OCI-LY1 (cell line): Measurements from ENCODE around the gene TAT.

ENCODE experiments used
- H2AFZ ChIP-seq: fragments of 200-600 bp; sonication (generic), shearing (Covaris generic); 2 replicates; pipeline ENCODE4 v1.6.0; 2014; ENCODE audit warnings: antibody characterized with exemption, mild to moderate bottlenecking, low read length
- H3F3A ChIP-seq: fragments of 200-600 bp; sonication (generic), shearing (Covaris generic); 2 replicates; pipeline ENCODE4 v1.6.0; 2014; ENCODE audit warnings: mild to moderate bottlenecking, antibody characterized with exemption, low read length, moderate library complexity; ENCODE audit not compliant: insufficient read depth
- H3K27ac ChIP-seq: fragments of 200-600 bp; sonication (generic); 2 replicates; pipeline ENCODE4 v1.5.1; 2014; ENCODE audit warnings: low read length, mixed run types, mild to moderate bottlenecking, low read depth; ENCODE audit not compliant: poor library complexity, severe bottlenecking
- H3K27me3 ChIP-seq: fragments of 200-600 bp; sonication (generic); 2 replicates; pipeline ENCODE4 v1.6.0; 2014; ENCODE audit warnings: antibody characterized with exemption, mild to moderate bottlenecking, low read length, moderate library complexity; ENCODE audit not compliant: insufficient read depth
- H3K36me3 ChIP-seq: fragments of 200-600 bp; sonication (generic); 2 replicates; pipeline ENCODE4 v1.6.1; 2014; ENCODE audit warnings: mild to moderate bottlenecking, antibody characterized with exemption, low read length, moderate library complexity, mixed read lengths; ENCODE audit not compliant: insufficient read depth
- H3K4me1 ChIP-seq: fragments of 200-600 bp; sonication (generic); 2 replicates; pipeline ENCODE4 v1.5.1; 2014; ENCODE audit warnings: mild to moderate bottlenecking, low read length, moderate library complexity; ENCODE audit not compliant: insufficient read depth, severe bottlenecking
- H3K4me2 ChIP-seq: fragments of 200-600 bp; sonication (generic), shearing (Covaris generic); 2 replicates; pipeline ENCODE4 v1.6.1; 2014; ENCODE audit warnings: low read length
- H3K4me3 ChIP-seq: fragments of 200-600 bp; sonication (generic); 2 replicates; pipeline ENCODE4 v1.5.1; 2014; ENCODE audit warnings: low read length, low read depth, mild to moderate bottlenecking, mixed read lengths; ENCODE audit not compliant: poor library complexity, severe bottlenecking
- H3K79me2 ChIP-seq: fragments of 200-600 bp; shearing (Covaris generic); 2 replicates; pipeline ENCODE4 v1.6.1; 2016; ENCODE audit warnings: mixed run types, low read length, mixed read lengths; ENCODE audit not compliant: insufficient read depth
- H3K9ac ChIP-seq: fragments of 200-600 bp; sonication (generic), shearing (Covaris generic); 2 replicates; pipeline ENCODE4 v1.6.1; 2014; ENCODE audit warnings: mild to moderate bottlenecking, low read length, mixed read lengths
- H3K9me2 ChIP-seq: fragments of 200-600 bp; sonication (generic), shearing (Covaris generic); 2 replicates; pipeline ENCODE4 v1.6.1; 2014; ENCODE audit warnings: low read depth, mild to moderate bottlenecking, low read length, mixed read lengths
- H3K9me3 ChIP-seq: fragments of 200-600 bp; shearing (Covaris generic); 2 replicates; pipeline ENCODE4 v1.6.1; 2014; ENCODE audit warnings: low read length, mixed read lengths
- H4K20me1 ChIP-seq: fragments of 200-600 bp; sonication (generic), shearing (Covaris generic); 2 replicates; pipeline ENCODE4 v1.6.0; 2016; ENCODE audit warnings: mild to moderate bottlenecking, low read length; ENCODE audit not compliant: insufficient read depth
- EZH2 ChIP-seq: fragments of 200-600 bp; sonication (generic), shearing (Covaris generic); IDR thresholded peaks from 2 replicates; pipeline ENCODE4 v1.8.0; 2017; ENCODE audit warnings: borderline replicate concordance, mixed run types, mild to moderate bottlenecking, antibody characterized with exemption, low read length, moderate library complexity, mixed read lengths
- TF ChIP-seq, protein P1 (sequence below): fragments of 200-600 bp; sonication (generic), shearing (Covaris generic); IDR thresholded peaks from 2 replicates; pipeline ENCODE4 v1.5.1; 2017; ENCODE audit warnings: mild to moderate bottlenecking, antibody characterized with exemption, low read length, moderate library complexity, mixed read lengths

The TAT gene

DNA sequence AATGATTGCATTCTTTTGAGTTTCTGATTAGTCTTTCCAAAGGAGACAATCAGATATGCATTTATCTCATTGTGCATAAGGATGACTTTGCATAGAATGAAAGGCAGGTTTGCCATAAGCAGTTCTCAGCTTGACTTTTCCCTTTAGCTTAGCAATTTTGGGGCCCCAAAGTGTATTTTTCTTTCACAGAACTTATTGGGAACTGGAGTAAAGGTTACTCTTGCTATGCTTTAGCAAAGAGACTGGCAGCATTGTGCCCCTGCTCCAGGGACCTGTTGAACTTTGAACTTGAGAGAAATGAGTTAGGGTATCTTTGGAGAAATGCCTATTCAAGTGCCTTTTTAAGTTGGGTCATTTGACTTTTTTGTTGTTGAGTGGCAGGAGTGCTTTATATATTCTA lies 17.0 kb downstream of the TAT start:
- Histone ChIP-seq H3K9me3 (no peaks in the 10 kb centered on the region), H3K79me2 (no peaks in the 10 kb centered on the region), H3F3A (no peaks in the 10 kb centered on the region), H3K9ac (no peak overlapping the region), H3K27ac (no peak overlapping the region), H4K20me1 (no peaks in the 10 kb centered on the region), H3K4me3 (no peak overlapping the region), H3K36me3 (no peaks in the 10 kb centered on the region), H3K4me2 (no peak overlapping the region), H3K4me1 (peaks cover 9% of the 10 kb centered on the region), H2AFZ (no peak overlapping the region), H3K9me2 (no peaks in the 10 kb centered on the region), H3K27me3 (no peaks in the 10 kb centered on the region)
- no peak for TF ChIP-seq EZH2
- TF ChIP-seq, protein P1, sequence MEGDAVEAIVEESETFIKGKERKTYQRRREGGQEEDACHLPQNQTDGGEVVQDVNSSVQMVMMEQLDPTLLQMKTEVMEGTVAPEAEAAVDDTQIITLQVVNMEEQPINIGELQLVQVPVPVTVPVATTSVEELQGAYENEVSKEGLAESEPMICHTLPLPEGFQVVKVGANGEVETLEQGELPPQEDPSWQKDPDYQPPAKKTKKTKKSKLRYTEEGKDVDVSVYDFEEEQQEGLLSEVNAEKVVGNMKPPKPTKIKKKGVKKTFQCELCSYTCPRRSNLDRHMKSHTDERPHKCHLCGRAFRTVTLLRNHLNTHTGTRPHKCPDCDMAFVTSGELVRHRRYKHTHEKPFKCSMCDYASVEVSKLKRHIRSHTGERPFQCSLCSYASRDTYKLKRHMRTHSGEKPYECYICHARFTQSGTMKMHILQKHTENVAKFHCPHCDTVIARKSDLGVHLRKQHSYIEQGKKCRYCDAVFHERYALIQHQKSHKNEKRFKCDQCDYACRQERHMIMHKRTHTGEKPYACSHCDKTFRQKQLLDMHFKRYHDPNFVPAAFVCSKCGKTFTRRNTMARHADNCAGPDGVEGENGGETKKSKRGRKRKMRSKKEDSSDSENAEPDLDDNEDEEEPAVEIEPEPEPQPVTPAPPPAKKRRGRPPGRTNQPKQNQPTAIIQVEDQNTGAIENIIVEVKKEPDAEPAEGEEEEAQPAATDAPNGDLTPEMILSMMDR = no peak

- no peak overlapping the region for H3K9ac ChIP-seq
- H4K20me1 ChIP-seq = no peaks in the 10 kb centered on the region
- no peaks in the 10 kb centered on the region for H3K36me3 ChIP-seq
- H3K27me3 ChIP-seq = no peaks in the 10 kb centered on the region
- H3K27ac ChIP-seq = no peak overlapping the region
- TF ChIP-seq EZH2 = no peak
- TF ChIP-seq, protein P1 = no peak
- no peaks in the 10 kb centered on the region for H3K79me2 ChIP-seq
- no peaks in the 10 kb centered on the region for H3F3A ChIP-seq
- no peak overlapping the region for H3K4me2 ChIP-seq
- H3K4me1 ChIP-seq = no peaks in the 10 kb centered on the region
- no peak overlapping the region for H2AFZ ChIP-seq
- no peaks in the 10 kb centered on the region for H3K9me3 ChIP-seq
- H3K9me2 ChIP-seq = no peaks in the 10 kb centered on the region
- no peak overlapping the region for H3K4me3 ChIP-seq
Measured at GRCh38 chr16:71557954-71558582, 18.8 kb downstream of the TAT start.

DNA sequence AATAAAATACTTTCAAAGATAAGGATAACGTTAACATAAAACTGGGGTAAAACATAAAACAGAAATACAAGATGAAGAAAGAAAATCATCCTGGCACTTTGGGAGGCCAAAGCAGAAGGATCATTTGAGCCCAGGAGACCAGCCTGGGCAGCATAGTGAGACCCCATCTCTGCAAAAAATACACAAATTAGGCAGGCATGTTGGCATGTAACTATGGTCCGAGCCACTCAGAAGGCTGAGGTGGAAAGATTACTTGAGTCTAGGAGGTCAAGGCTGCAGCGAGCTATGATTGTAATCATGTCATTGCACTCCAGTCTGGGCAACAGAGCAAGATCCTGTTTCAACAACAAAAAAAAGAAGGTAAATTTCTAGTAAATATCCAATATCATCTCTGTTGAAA lies 19.6 kb downstream of the TAT start:
- TF ChIP-seq, protein P1 = no peak
- TF ChIP-seq EZH2 = no peak
- H3K79me2 ChIP-seq = no peaks in the 10 kb centered on the region
- H3K36me3 ChIP-seq = no peaks in the 10 kb centered on the region
- no peak overlapping the region for H3K4me3 ChIP-seq
- no peak overlapping the region for H3K9ac ChIP-seq
- H3K9me3 ChIP-seq = no peaks in the 10 kb centered on the region
- no peaks in the 10 kb centered on the region for H3K4me1 ChIP-seq
- H3K27ac ChIP-seq = no peak overlapping the region
- H4K20me1 ChIP-seq = no peaks in the 10 kb centered on the region
- H3K27me3 ChIP-seq = no peaks in the 10 kb centered on the region
- no peak overlapping the region for H2AFZ ChIP-seq
- no peak overlapping the region for H3K4me2 ChIP-seq
- no peaks in the 10 kb centered on the region for H3F3A ChIP-seq
- H3K9me2 ChIP-seq = no peaks in the 10 kb centered on the region
